GM19467 (cell line): ENCODE measurements around the gene EI24.
"Not testable (repeated sequence)": the region's sequence is repeated elsewhere in the genome, so short reads cannot be mapped to it uniquely, and the experiment has no call there.

Source experiments
- ATAC-seq: cut with Tn5 transposase; IDR thresholded peaks from one replicate; pipeline ENCODE4 v1.9.1; 2021; ENCODE audit warnings: mild to moderate bottlenecking, moderate library complexity; ENCODE audit not compliant: unreplicated experiment

The EI24 gene

GRCh38 chr11:125568970-125569914 lies at the start of gene EI24:
Gene EI24 (plus strand): TSS chr11:125569477. CDS start chr11:125572528, 3,051 bp downstream.
- peak; percentile 98 for ATAC-seq

GRCh38 chr11:125519860-125520834 lies 49.1 kb upstream of the EI24 start:
- no peak for ATAC-seq

- ATAC-seq: no peak
Measured at GRCh38 chr11:125525303-125525702, 44.0 kb upstream of the EI24 start.

GRCh38 chr11:125532668-125533067 lies 36.6 kb upstream of the EI24 start:
- ATAC-seq: no peak

GRCh38 chr11:125535585-125535984 lies 33.7 kb upstream of the EI24 start:
- ATAC-seq: no peak

GRCh38 chr11:125536834-125537233 lies 32.4 kb upstream of the EI24 start:
- not testable (repeated sequence) for ATAC-seq

GRCh38 chr11:125542709-125543108 lies 26.6 kb upstream of the EI24 start:
- no peak for ATAC-seq

GRCh38 chr11:125550780-125551179 lies 18.5 kb upstream of the EI24 start:
- ATAC-seq: no peak

GRCh38 chr11:125551835-125552342 lies 17.4 kb upstream of the EI24 start:
- no peak for ATAC-seq

GRCh38 chr11:125552927-125553326 lies 16.4 kb upstream of the EI24 start:
- ATAC-seq: no peak

GRCh38 chr11:125553357-125553756 lies 15.9 kb upstream of the EI24 start:
- no peak for ATAC-seq

GRCh38 chr11:125554038-125554437 lies 15.2 kb upstream of the EI24 start:
- no peak for ATAC-seq

- no peak for ATAC-seq
Measured at GRCh38 chr11:125559888-125560287, 9.4 kb upstream of the EI24 start.

GRCh38 chr11:125561924-125562323 lies 7.4 kb upstream of the EI24 start:
- ATAC-seq: no peak

GRCh38 chr11:125562430-125562829 lies 6.8 kb upstream of the EI24 start:
- ATAC-seq: no peak

- ATAC-seq: no peak
Measured at GRCh38 chr11:125564357-125564756, 4.9 kb upstream of the EI24 start.

GRCh38 chr11:125566235-125566634 lies 3.0 kb upstream of the EI24 start:
- no peak for ATAC-seq

GRCh38 chr11:125569915-125570621 lies 791 bp downstream of the EI24 start:
- no peak for ATAC-seq

- ATAC-seq: no peak
Measured at GRCh38 chr11:125570952-125571351, 1.7 kb downstream of the EI24 start.

GRCh38 chr11:125572916-125573315 lies 3.6 kb downstream of the EI24 start:
- no peak for ATAC-seq

- not testable (repeated sequence) for ATAC-seq
Measured at GRCh38 chr11:125577181-125577580, 7.9 kb downstream of the EI24 start.
